ENCODE measurements around the gene IRF2BPL.

IRF2BPL gene

GRCh38 chr14:76976240-76977005 lies 52.1 kb downstream of the IRF2BPL start:
- DNase-seq (ENCODE audit: low spot score): no peak
- TF ChIP-seq CTCF (IDR thresholded peaks at IDR 0.05; ENCODE audit: extremely low read depth, missing control alignments): no peak

GRCh38 chr14:76975812-76976211 lies 52.7 kb downstream of the IRF2BPL start:
- no peak for DNase-seq (ENCODE audit: low spot score)
- TF ChIP-seq CTCF (IDR thresholded peaks at IDR 0.05; ENCODE audit: extremely low read depth, missing control alignments): no peak

GRCh38 chr14:76975051-76975450 lies 53.5 kb downstream of the IRF2BPL start:
- no peak for TF ChIP-seq CTCF (IDR thresholded peaks at IDR 0.05; ENCODE audit: extremely low read depth, missing control alignments)
- no peak for DNase-seq (ENCODE audit: low spot score)

All from GM20000 (cell line).